IMR-90 (cell line): Measurements from ENCODE around the gene MAMLD1. TPM values are rescaled to one million over a fixed set of nuclear protein-coding genes. Genes with fewer than 3 reads are reported as not detected.

Experiments
- ATAC-seq: fragments of 200-7000 bp; cut with Tn5 transposase; 2 replicates; pipeline ENCODE4 v1.9.1; 2020; ENCODE audit warnings: low read depth, mild to moderate bottlenecking, moderate library complexity
- BruUV-seq: library from RNA; stranded (reverse); fragments of 400-500 nt; replicated peaks from 2 replicates; lab custom pipeline; 2021; lab: Mats Ljungman, UMichigan
- CTCF ChIA-PET: fragments of 300-600 bp; formaldehyde crosslinking; extraction: SDS; loops from one replicate; lab custom pipeline; 2021; ENCODE audit warnings: antibody characterized with exemption; lab: Yijun Ruan, JAX
- POLR2A ChIA-PET: fragments of 300-600 bp; sonication (Branson Sonifier 250); formaldehyde crosslinking; loops from one replicate; lab custom pipeline; 2022; ENCODE audit warnings: antibody characterized with exemption; ENCODE audit not compliant: unreplicated experiment; lab: Charles Lee
- DNase-seq: peaks from one replicate; pipeline ENCODE4 v3.0.0; 2013
- H2AFZ ChIP-seq: replicated peaks from 2 replicates; pipeline ENCODE3; 2013; ENCODE audit warnings: low read length, mild to moderate bottlenecking; ENCODE audit not compliant: poor library complexity
- H2AK5ac ChIP-seq: 2 replicates; pipeline ENCODE4 v1.6.1; 2013; ENCODE audit warnings: low read depth, low read length, inconsistent platforms
- H2AK9ac ChIP-seq: replicated peaks from 2 replicates; pipeline ENCODE3; 2013; ENCODE audit warnings: mild to moderate bottlenecking, low read depth, low read length, moderate library complexity; ENCODE audit not compliant: poor library complexity
- H2BK120ac ChIP-seq: 2 replicates; pipeline ENCODE4 v1.6.1; 2013; ENCODE audit warnings: low read depth, low read length, inconsistent platforms
- H2BK15ac ChIP-seq: 3 replicates; pipeline ENCODE4 v1.6.1; 2013; ENCODE audit warnings: low read depth, low read length, inconsistent platforms
- H2BK20ac ChIP-seq: 2 replicates; pipeline ENCODE4 v1.6.1; 2013; ENCODE audit warnings: low read depth, mild to moderate bottlenecking, inconsistent platforms, low read length, moderate library complexity
- H2BK5ac ChIP-seq: 2 replicates; pipeline ENCODE4 v1.6.1; 2013; ENCODE audit warnings: mild to moderate bottlenecking, low read depth, low read length, inconsistent platforms; ENCODE audit not compliant: poor library complexity, severe bottlenecking
- H3K14ac ChIP-seq: replicated peaks from 2 replicates; pipeline ENCODE4 v1.6.1; 2013; ENCODE audit warnings: low read depth, low read length, inconsistent platforms
- H3K18ac ChIP-seq: 2 replicates; pipeline ENCODE4 v1.6.1; 2013; ENCODE audit warnings: low read depth, low read length, control low read depth
- H3K23ac ChIP-seq: 2 replicates; pipeline ENCODE4 v1.6.1; 2013; ENCODE audit warnings: low read depth, low read length, inconsistent platforms
- H3K27ac ChIP-seq: 2 replicates; pipeline ENCODE4 v1.5.1; 2013; ENCODE audit warnings: mild to moderate bottlenecking, control low read depth, low read length; ENCODE audit not compliant: insufficient read depth
- H3K27me3 ChIP-seq: 2 replicates; pipeline ENCODE4 v1.6.1; 2013; ENCODE audit warnings: low read length; ENCODE audit not compliant: control insufficient read depth, insufficient read depth
- H3K36me3 ChIP-seq: 2 replicates; pipeline ENCODE4 v1.6.1; 2013; ENCODE audit warnings: low read length, mixed read lengths; ENCODE audit not compliant: control insufficient read depth, insufficient read depth
- H3K4ac ChIP-seq: 2 replicates; pipeline ENCODE4 v1.6.1; 2013; ENCODE audit warnings: low read depth, low read length, inconsistent platforms
- H3K4me1 ChIP-seq: 2 replicates; pipeline ENCODE4 v1.6.1; 2013; ENCODE audit warnings: low read length, mixed read lengths; ENCODE audit not compliant: control insufficient read depth, insufficient read depth
- H3K4me2 ChIP-seq: 2 replicates; pipeline ENCODE4 v1.6.1; 2013; ENCODE audit warnings: low read depth, mild to moderate bottlenecking, control low read depth, low read length, moderate library complexity
- H3K4me3 ChIP-seq: 2 replicates; pipeline ENCODE4 v1.5.1; 2013; ENCODE audit warnings: low read depth, mild to moderate bottlenecking, control low read depth, low read length, moderate library complexity; ENCODE audit not compliant: insufficient read depth
- H3K56ac ChIP-seq: 2 replicates; pipeline ENCODE4 v1.6.1; 2013; ENCODE audit warnings: low read length, inconsistent platforms; ENCODE audit not compliant: insufficient read depth; ENCODE audit errors: extremely low read depth
- H3K79me1 ChIP-seq, 2 experiments: 2 replicates each; pipeline ENCODE4 v1.6.1; 2013; ENCODE audit warnings: low read length in 2 of 2, inconsistent platforms in 1 of 2, low read depth in 1 of 2
- H3K9ac ChIP-seq: 2 replicates; pipeline ENCODE4 v1.6.1; 2013; ENCODE audit warnings: low read depth, low read length, control low read depth
- H3K9me1 ChIP-seq: 2 replicates; pipeline ENCODE4 v1.6.1; 2013; ENCODE audit warnings: low read length, inconsistent platforms; ENCODE audit not compliant: insufficient read depth
- H3K9me3 ChIP-seq: 2 replicates; pipeline ENCODE4 v1.6.1; 2013; ENCODE audit warnings: low read length; ENCODE audit not compliant: control insufficient read depth, insufficient read depth
- H4K20me1 ChIP-seq: 2 replicates; pipeline ENCODE4 v1.6.1; 2013; ENCODE audit warnings: low read length, inconsistent platforms; ENCODE audit not compliant: insufficient read depth
- H4K5ac ChIP-seq: 2 replicates; pipeline ENCODE4 v1.6.1; 2013; ENCODE audit warnings: mild to moderate bottlenecking, low read depth, low read length, control low read depth
- H4K8ac ChIP-seq, 2 experiments: 2 replicates each; pipeline ENCODE4 v1.6.1; 2013; ENCODE audit warnings: low read depth in 2 of 2, low read length in 2 of 2, control low read depth in 1 of 2, inconsistent platforms in 1 of 2
- H4K91ac ChIP-seq: 2 replicates; pipeline ENCODE4 v1.6.1; 2013; ENCODE audit warnings: low read depth, low read length, inconsistent platforms; ENCODE audit not compliant: insufficient read depth
- CEBPB ChIP-seq: IDR thresholded peaks from 2 replicates; pipeline ENCODE4 v1.6.1; 2012; ENCODE audit warnings: low read depth, low read length, improper control_type of control experiment
- CHD1 ChIP-seq: IDR thresholded peaks from 2 replicates; pipeline ENCODE4 v1.6.1; 2012; ENCODE audit warnings: low read depth, low read length, improper control_type of control experiment
- ELK1 ChIP-seq: fragments of 150-350 bp; IDR thresholded peaks from 2 replicates; pipeline ENCODE4 v1.6.1; 2016; ENCODE audit warnings: low read depth, mild to moderate bottlenecking, low read length, moderate library complexity, borderline replicate concordance
- FOS ChIP-seq: fragments of 150-350 bp; IDR thresholded peaks from 2 replicates; pipeline ENCODE4 v1.6.1; 2016; ENCODE audit warnings: low read depth, low read length
- MAFK ChIP-seq: IDR thresholded peaks from 2 replicates; pipeline ENCODE4 v1.6.1; 2012; ENCODE audit warnings: low read depth, low read length, improper control_type of control experiment
- MAZ ChIP-seq: IDR thresholded peaks from 2 replicates; pipeline ENCODE4 v1.6.1; 2012; ENCODE audit warnings: low read depth, mild to moderate bottlenecking, low read length, improper control_type of control experiment, moderate library complexity, borderline replicate concordance
- MXI1 ChIP-seq: IDR thresholded peaks from 2 replicates; pipeline ENCODE4 v1.6.1; 2012; ENCODE audit warnings: low read depth, mild to moderate bottlenecking, low read length, moderate library complexity, borderline replicate concordance
- POLR2A ChIP-seq: IDR thresholded peaks from 2 replicates; pipeline ENCODE4 v1.6.1; 2012; ENCODE audit warnings: mild to moderate bottlenecking, low read depth, low read length
- RAD21 ChIP-seq: IDR thresholded peaks from 2 replicates; pipeline ENCODE4 v1.6.1; 2012; ENCODE audit warnings: low read length, improper control_type of control experiment
- SMC3 ChIP-seq: fragments of 150-350 bp; IDR thresholded peaks from 2 replicates; pipeline ENCODE4 v1.6.1; 2016; ENCODE audit warnings: low read depth, mild to moderate bottlenecking, antibody characterized with exemption, low read length, moderate library complexity
- USF2 ChIP-seq: fragments of 150-350 bp; IDR thresholded peaks from 2 replicates; pipeline ENCODE4 v1.6.1; 2017; ENCODE audit warnings: mild to moderate bottlenecking, antibody characterized with exemption, low read length, low read depth
- WGBS, 2 experiments: methylation state at CpG; one replicate each; pipeline versions ENCODE4 v1.1.5 to v1.1.7; 2013; ENCODE audit warnings: missing lambda C conversion rate in 2 of 2; ENCODE audit not compliant: insufficient read length in 1 of 2; ENCODE audit errors: extremely low coverage in 2 of 2; 5-methylcytosine and 5-hydroxymethylcytosine counted together
- dilution Hi-C: fragments of 300-500 bp; cut with HindIII; formaldehyde crosslinking; loops from one replicate; pipeline ENCODE4 v1.14.3; 2018; ENCODE audit warnings: low sequenced_read_pairs; ENCODE audit not compliant: unreplicated experiment
- in situ Hi-C: fragments of 300-500 bp; cut with MboI; formaldehyde crosslinking; loops from 3 replicates; pipeline ENCODE4 v1.14.3; 2019; ENCODE audit warnings: low sequenced_read_pairs, inconsistent platforms, mixed read lengths
- intact Hi-C: fragments of 100-400 bp; cut with micrococcal nuclease; formaldehyde crosslinking; loops from 2 replicates; pipeline ENCODE4 v1.10.0; 2022
- polyA plus RNA-seq, 3 experiments: library from polyadenylated mRNA; depleted of rRNA; stranded (reverse); fragments of >200 nt; gene quantifications; 2 replicates each; pipeline ENCODE4 v1.2.3, GENCODE V29; 2012; ENCODE audit warnings: low replicate concordance in 1 of 3
- total RNA-seq: library from RNA; depleted of rRNA; stranded (reverse); fragments of >200 nt; gene quantifications from 2 replicates; pipeline ENCODE4 v1.2.3, GENCODE V29; 2012

Gene MAMLD1
- total and polyA plus RNA-seq, 2 of the 4 experiments (the other 2 are of a cell fraction): 1.4 to 11.0 TPM

GRCh38 chrX:150473371-150473770 is 110.3 kb downstream of the MAMLD1 start:
- no peak for DNase-seq
- Histone ChIP-seq H2AK9ac (no peak overlapping the region), H2BK5ac (no peak overlapping the region), H3K23ac (no peak overlapping the region), H3K79me1 (peaks cover 0 to 13% of the 10 kb centered on the region in 2 experiments; a peak in 2 of 4 replicates), H4K20me1 (peaks cover 7% of the 10 kb centered on the region), H3K4ac (no peak overlapping the region), H2BK120ac (no peak overlapping the region), H3K36me3 (peaks cover 8% of the 10 kb centered on the region), H2BK15ac (no peak overlapping the region), H3K4me3 (no peak overlapping the region), H3K4me2 (no peak overlapping the region), H4K91ac (no peak overlapping the region), H4K5ac (no peak overlapping the region), H3K4me1 (peaks cover 5% of the 10 kb centered on the region; the same call in 1 of the 2 replicates), H3K27me3 (no peaks in the 10 kb centered on the region), H3K27ac (no peak overlapping the region), H3K9me1 (peaks cover 12% of the 10 kb centered on the region), H3K14ac (no peak overlapping the region), H3K9me3 (no peaks in the 10 kb centered on the region), H2BK20ac (no peak overlapping the region), H3K56ac (no peak overlapping the region), H2AK5ac (no peak overlapping the region), H4K8ac (no peak overlapping the region), H3K18ac (no peak overlapping the region), H3K9ac (no peak overlapping the region), H2AFZ (no peak overlapping the region)
- TF ChIP-seq CEBPB (no peak), RAD21 (no peak), POLR2A (no peak), USF2 (no peak), ELK1 (no peak), CHD1 (no peak), MXI1 (no peak), MAFK (no peak), SMC3 (no peak), FOS (no peak), MAZ (no peak)
- in situ Hi-C loops (no loop called here), dilution Hi-C loops (no loop called here), intact Hi-C loops (no loop called here)
- ChIA-PET POLR2A (no interaction called here), CTCF (no interaction called here)
- ATAC-seq: no peak
- BruUV-seq: no TSS peak
- no CpG with 5 or more reads among the region's 8 CpGs for WGBS, 2 experiments
